IPS DF 6.9 (cell line): ENCODE data around the gene SPTSSB.

ENCODE experiments used
- DNase-seq: peaks from one replicate; pipeline ENCODE4 v3.0.0-alpha.2; 2013; ENCODE audit warnings: low read depth, low spot score
- H3K27ac ChIP-seq: one replicate; pipeline ENCODE4 v1.5.1; 2013; ENCODE audit warnings: low read length, control low read depth
- H3K27me3 ChIP-seq: 2 replicates; pipeline ENCODE4 v1.6.1; 2013; ENCODE audit warnings: mild to moderate bottlenecking, low read length; ENCODE audit not compliant: control insufficient read depth, insufficient read depth
- H3K36me3 ChIP-seq: 2 replicates; pipeline ENCODE4 v1.6.1; 2013; ENCODE audit warnings: low read length; ENCODE audit not compliant: control insufficient read depth, insufficient read depth
- H3K4me1 ChIP-seq: 2 replicates; pipeline ENCODE4 v1.6.1; 2013; ENCODE audit warnings: low read length; ENCODE audit not compliant: control insufficient read depth, insufficient read depth
- H3K4me3 ChIP-seq: 2 replicates; pipeline ENCODE4 v1.5.1; 2013; ENCODE audit warnings: mild to moderate bottlenecking, low read length
- H3K9me3 ChIP-seq: 2 replicates; pipeline ENCODE4 v1.6.1; 2013; ENCODE audit warnings: low read length, inconsistent platforms; ENCODE audit not compliant: control insufficient read depth, insufficient read depth
- WGBS: extraction: QIAGEN DNeasy Blood & Tissue Kit; methylation state at CpG from one replicate; pipeline ENCODE4 v1.1.7; 2013; ENCODE audit warnings: mixed read lengths, missing lambda C conversion rate; ENCODE audit not compliant: insufficient read length, insufficient coverage; 5-methylcytosine and 5-hydroxymethylcytosine counted together

SPTSSB gene

GRCh38 chr3:161371441-161372320 is at the start of gene SPTSSB:
SPTSSB (minus strand) TSS chr3:161371517; CDS start chr3:161346323, 25,194 bp downstream.
- Histone ChIP-seq H3K4me3 (peak within 1 kb of the TSS; percentile 40; the same call in 1 of the 2 replicates), H3K36me3 (no peaks in the 10 kb centered on the region), H3K4me1 (peaks cover 1% of the 10 kb centered on the region; the same call in 1 of the 2 replicates), H3K9me3 (no peaks in the 10 kb centered on the region), H3K27me3 (no peaks in the 10 kb centered on the region), H3K27ac (no peak within 1 kb of the TSS)
- no CpG with 5 or more reads among the region's 53 CpGs for WGBS
- no peak for DNase-seq

- peaks cover 2% of the 10 kb centered on the region for H3K9me3 ChIP-seq
- H3K4me1 ChIP-seq = peaks cover 5% of the 10 kb centered on the region; the same call in 1 of the 2 replicates
- 0 out of 2 replicates have a peak, but pooled peaks cover 2% of the 10 kb centered on the region for H3K36me3 ChIP-seq
- no CpG with 5 or more reads among the region's 8 CpGs for WGBS
- peak overlapping the region; percentile 36 for H3K27ac ChIP-seq
- H3K27me3 ChIP-seq = no peaks in the 10 kb centered on the region
- peak; percentile 63 for DNase-seq
- H3K4me3 ChIP-seq = no peak overlapping the region
Measured at GRCh38 chr3:161420746-161421145, 49.4 kb upstream of the SPTSSB start.

- H3K4me3 ChIP-seq = no peak overlapping the region
- no peaks in the 10 kb centered on the region for H3K27me3 ChIP-seq
- no peak overlapping the region for H3K27ac ChIP-seq
- peaks cover 5% of the 10 kb centered on the region; the same call in 1 of the 2 replicates for H3K4me1 ChIP-seq
- H3K36me3 ChIP-seq = 0 out of 2 replicates have a peak, but pooled peaks cover 2% of the 10 kb centered on the region
- peaks cover 2% of the 10 kb centered on the region for H3K9me3 ChIP-seq
- no peak for DNase-seq
- no CpG with 5 or more reads among the region's 3 CpGs for WGBS
Measured at GRCh38 chr3:161419555-161420333, 48.4 kb upstream of the SPTSSB start.

GRCh38 chr3:161415506-161416231 is 44.4 kb upstream of the SPTSSB start:
- WGBS = no CpG with 5 or more reads among the region's 1 CpG
- DNase-seq = no peak
- H3K4me1 ChIP-seq = 0 out of 2 replicates have a peak, but pooled peaks cover 1% of the 10 kb centered on the region
- no peaks in the 10 kb centered on the region for H3K27me3 ChIP-seq
- peaks cover 2% of the 10 kb centered on the region for H3K9me3 ChIP-seq
- no peak overlapping the region for H3K4me3 ChIP-seq
- H3K36me3 ChIP-seq = 0 out of 2 replicates have a peak, but pooled peaks cover 2% of the 10 kb centered on the region
- H3K27ac ChIP-seq = no peak overlapping the region

- Histone ChIP-seq H3K4me3 (no peak overlapping the region), H3K4me1 (no peaks in the 10 kb centered on the region), H3K9me3 (peaks cover 2% of the 10 kb centered on the region), H3K27me3 (no peaks in the 10 kb centered on the region), H3K27ac (no peak overlapping the region), H3K36me3 (0 out of 2 replicates have a peak, but pooled peaks cover 2% of the 10 kb centered on the region)
- no peak for DNase-seq
- WGBS = 100% methylated on average over 1 of the region's 1 CpG
Measured at GRCh38 chr3:161414907-161415306, 43.6 kb upstream of the SPTSSB start.

GRCh38 chr3:161413855-161414210 is 42.5 kb upstream of the SPTSSB start:
- Histone ChIP-seq H3K27ac (no peak overlapping the region), H3K4me3 (no peak overlapping the region), H3K27me3 (no peaks in the 10 kb centered on the region), H3K36me3 (0 out of 2 replicates have a peak, but pooled peaks cover 2% of the 10 kb centered on the region), H3K4me1 (no peaks in the 10 kb centered on the region), H3K9me3 (peaks cover 2% of the 10 kb centered on the region)
- no peak for DNase-seq
- WGBS = no CpG with 5 or more reads among the region's 1 CpG

GRCh38 chr3:161413127-161413854 is 42.0 kb upstream of the SPTSSB start:
- no peak for DNase-seq
- Histone ChIP-seq H3K4me3 (no peak overlapping the region), H3K4me1 (no peaks in the 10 kb centered on the region), H3K27me3 (no peaks in the 10 kb centered on the region), H3K27ac (no peak overlapping the region), H3K36me3 (0 out of 2 replicates have a peak, but pooled peaks cover 2% of the 10 kb centered on the region), H3K9me3 (peaks cover 2% of the 10 kb centered on the region)
- WGBS = no CpG with 5 or more reads among the region's 2 CpGs

GRCh38 chr3:161412123-161412522 is 40.8 kb upstream of the SPTSSB start:
- Histone ChIP-seq H3K9me3 (no peaks in the 10 kb centered on the region), H3K4me1 (no peaks in the 10 kb centered on the region), H3K27me3 (no peaks in the 10 kb centered on the region), H3K4me3 (no peak overlapping the region), H3K36me3 (no peaks in the 10 kb centered on the region), H3K27ac (no peak overlapping the region)
- no peak for DNase-seq
- no CpG with 5 or more reads among the region's 1 CpG for WGBS

GRCh38 chr3:161409858-161410257 is 38.5 kb upstream of the SPTSSB start:
- H3K4me1 ChIP-seq = no peaks in the 10 kb centered on the region
- H3K27me3 ChIP-seq = no peaks in the 10 kb centered on the region
- no peaks in the 10 kb centered on the region for H3K36me3 ChIP-seq
- H3K9me3 ChIP-seq = no peaks in the 10 kb centered on the region
- DNase-seq = no peak
- H3K4me3 ChIP-seq = no peak overlapping the region
- no CpG with 5 or more reads among the region's 3 CpGs for WGBS
- H3K27ac ChIP-seq = no peak overlapping the region
